Measurements from ENCODE around the gene CECR2. TPM values are rescaled to one million over a fixed set of nuclear protein-coding genes. Genes with fewer than 3 reads are reported as not detected.

The CECR2 gene
- total RNA-seq, 3 donors from 2014 or later (not counting 1 experiment from before 2014, with no cell fraction given): 0.02 to 0.45 TPM; not detected in 1

- no peaks in the 10 kb centered on the region for H3K4me1 ChIP-seq (ENCODE audit: control insufficient read depth, insufficient read depth, low read length)
- no peaks in the 10 kb centered on the region for H3K27me3 ChIP-seq (ENCODE audit: control insufficient read depth, insufficient read depth, low read length)
- WGBS (ENCODE audit: insufficient coverage): 95% methylated on average over 5 of the region's 6 CpGs
- ATAC-seq (no peak), DNase-seq (no peak)
- no peak overlapping the region for H3K4me3 ChIP-seq (ENCODE audit: low read length)
- no peaks in the 10 kb centered on the region for H3K9me3 ChIP-seq (ENCODE audit: control insufficient read depth, insufficient read depth, low read length)
- Mint-ChIP-seq H3K9me3 (no peaks in the 10 kb centered on the region), H3K27ac (no peak overlapping the region), H3K36me3 (no peaks in the 10 kb centered on the region), H3K4me1 (no peaks in the 10 kb centered on the region), H3K27me3 (ENCODE audit: low read depth in 2 of 2) (peaks cover 2 to 9% of the 10 kb centered on the region in 2 donors), H3K4me3 (no peak overlapping the region)
- no peaks in the 10 kb centered on the region for H3K36me3 ChIP-seq (ENCODE audit: control insufficient read depth, insufficient read depth, low read length)
- intact Hi-C loops (cut with micrococcal nuclease): no loop called here
- no peak overlapping the region for H3K27ac ChIP-seq (ENCODE audit: low read length)
- TF ChIP-seq CTCF (IDR thresholded peaks at IDR 0.05): no peak
Measured at GRCh38 chr22:17412232-17412631, 43.0 kb downstream of the CECR2 start.

GRCh38 chr22:17418890-17419324 is 49.6 kb downstream of the CECR2 start:
- H3K36me3 ChIP-seq (ENCODE audit: control insufficient read depth, insufficient read depth, low read length): no peaks in the 10 kb centered on the region
- H3K27ac ChIP-seq (ENCODE audit: low read length): no peak overlapping the region
- no peaks in the 10 kb centered on the region for H3K9me3 Mint-ChIP-seq
- H3K27ac Mint-ChIP-seq: no peak overlapping the region
- H3K9me3 ChIP-seq (ENCODE audit: control insufficient read depth, insufficient read depth, low read length): no peaks in the 10 kb centered on the region
- H3K4me3 Mint-ChIP-seq: no peak overlapping the region
- no peaks in the 10 kb centered on the region for H3K4me1 ChIP-seq (ENCODE audit: control insufficient read depth, insufficient read depth, low read length)
- no peak for ATAC-seq
- no peak for DNase-seq
- intact Hi-C loops (cut with micrococcal nuclease): no loop called here
- no peak for TF ChIP-seq CTCF (IDR thresholded peaks at IDR 0.05)
- H3K27me3 Mint-ChIP-seq (ENCODE audit: low read depth in 2 of 2): peaks cover 0 to 4% of the 10 kb centered on the region in 2 donors
- WGBS (ENCODE audit: insufficient coverage): 94% methylated on average over 27 of the region's 27 CpGs
- no peaks in the 10 kb centered on the region for H3K4me1 Mint-ChIP-seq
- no peaks in the 10 kb centered on the region for H3K27me3 ChIP-seq (ENCODE audit: control insufficient read depth, insufficient read depth, low read length)
- H3K36me3 Mint-ChIP-seq: no peaks in the 10 kb centered on the region
- no peak overlapping the region for H3K4me3 ChIP-seq (ENCODE audit: low read length)

GRCh38 chr22:17419348-17419747 is 50.1 kb downstream of the CECR2 start:
- no peak overlapping the region for H3K4me3 ChIP-seq (ENCODE audit: low read length)
- no peaks in the 10 kb centered on the region for H3K4me1 ChIP-seq (ENCODE audit: control insufficient read depth, insufficient read depth, low read length)
- no peaks in the 10 kb centered on the region for H3K9me3 ChIP-seq (ENCODE audit: control insufficient read depth, insufficient read depth, low read length)
- intact Hi-C loops (cut with micrococcal nuclease): no loop called here
- no peak overlapping the region for H3K27ac Mint-ChIP-seq
- no peak overlapping the region for H3K27ac ChIP-seq (ENCODE audit: low read length)
- H3K4me3 Mint-ChIP-seq: no peak overlapping the region
- H3K27me3 ChIP-seq (ENCODE audit: control insufficient read depth, insufficient read depth, low read length): no peaks in the 10 kb centered on the region
- TF ChIP-seq CTCF (IDR thresholded peaks at IDR 0.05): no peak
- H3K36me3 Mint-ChIP-seq: no peaks in the 10 kb centered on the region
- peaks cover 0 to 4% of the 10 kb centered on the region in 2 donors for H3K27me3 Mint-ChIP-seq (ENCODE audit: low read depth in 2 of 2)
- DNase-seq (no peak), ATAC-seq (no peak)
- H3K4me1 Mint-ChIP-seq: no peaks in the 10 kb centered on the region
- no peaks in the 10 kb centered on the region for H3K36me3 ChIP-seq (ENCODE audit: control insufficient read depth, insufficient read depth, low read length)
- H3K9me3 Mint-ChIP-seq: no peaks in the 10 kb centered on the region
- WGBS (ENCODE audit: insufficient coverage): 82% methylated on average over 3 of the region's 3 CpGs

GRCh38 chr22:17422736-17423343 is 53.6 kb downstream of the CECR2 start:
- no peaks in the 10 kb centered on the region for H3K27me3 ChIP-seq (ENCODE audit: control insufficient read depth, insufficient read depth, low read length)
- no peak for DNase-seq
- intact Hi-C loops (cut with micrococcal nuclease): no loop called here
- WGBS (ENCODE audit: insufficient coverage): 77% methylated on average over 2 of the region's 5 CpGs
- H3K27me3 Mint-ChIP-seq (ENCODE audit: low read depth in 2 of 2): peaks cover 7 to 11% of the 10 kb centered on the region in 2 donors
- H3K27ac Mint-ChIP-seq: no peak overlapping the region
- peak in 1 of 3 donors; percentile 30 for ATAC-seq
- no peaks in the 10 kb centered on the region for H3K9me3 Mint-ChIP-seq
- H3K4me1 ChIP-seq (ENCODE audit: control insufficient read depth, insufficient read depth, low read length): no peaks in the 10 kb centered on the region
- no peaks in the 10 kb centered on the region for H3K4me1 Mint-ChIP-seq
- no peaks in the 10 kb centered on the region for H3K36me3 ChIP-seq (ENCODE audit: control insufficient read depth, insufficient read depth, low read length)
- H3K9me3 ChIP-seq (ENCODE audit: control insufficient read depth, insufficient read depth, low read length): no peaks in the 10 kb centered on the region
- no peak for TF ChIP-seq CTCF (IDR thresholded peaks at IDR 0.05)
- no peaks in the 10 kb centered on the region for H3K36me3 Mint-ChIP-seq
- H3K27ac ChIP-seq (ENCODE audit: low read length): no peak overlapping the region
- H3K4me3 Mint-ChIP-seq: no peak overlapping the region
- no peak overlapping the region for H3K4me3 ChIP-seq (ENCODE audit: low read length)
